A549 (cell line): ENCODE data around the gene CNKSR1.

Source experiments
- CEBPB ChIP-seq, 2 experiments: fragments of >200 bp in 1 of 2; sonication (Bioruptor Twin) in 1 of 2; formaldehyde crosslinking in 1 of 2; IDR thresholded peaks; 2 replicates each; pipeline ENCODE4 v1.6.1; 2012 to 2016
- JUN ChIP-seq, 2 experiments: fragments of >200 bp; sonication (Bioruptor Twin); formaldehyde crosslinking; IDR thresholded peaks; 2 replicates in 1 of 2; 3 replicates in 1 of 2; pipeline ENCODE4 v1.6.1; 2016 to 2017
- KDM5A ChIP-seq: fragments of 200-600 bp; sonication (generic); IDR thresholded peaks from 2 replicates; pipeline ENCODE4 v1.6.1; 2016; ENCODE audit warnings: antibody characterized with exemption, mild to moderate bottlenecking
- MAFK ChIP-seq: fragments of 450-650 bp; IDR thresholded peaks from 2 replicates; pipeline ENCODE4 v1.6.1; 2014; ENCODE audit not compliant: partially characterized antibody
- MYC ChIP-seq: IDR thresholded peaks from 2 replicates; pipeline ENCODE4 v1.6.1; 2012; ENCODE audit warnings: mild to moderate bottlenecking, inconsistent platforms, low read length, improper control_type of control experiment, borderline replicate concordance
- NFE2L2 ChIP-seq: fragments of 150-350 bp; conservative IDR thresholded peaks from 2 replicates; pipeline ENCODE4 v1.6.1; 2014; ENCODE audit warnings: low read length
- POLR2A ChIP-seq: IDR thresholded peaks from 2 replicates; pipeline ENCODE4 v1.6.1; 2012; ENCODE audit warnings: mild to moderate bottlenecking, low read length
- RAD21 ChIP-seq, 2 experiments: fragments of >200 bp in 1 of 2; sonication (Bioruptor Twin) in 1 of 2; formaldehyde crosslinking in 1 of 2; IDR thresholded peaks in 1 of 2; conservative IDR thresholded peaks in 1 of 2; 2 replicates in 1 of 2; 3 replicates in 1 of 2; pipeline ENCODE4 v1.6.1; 2012 to 2018; ENCODE audit warnings: inconsistent platforms in 1 of 2
- RFX5 ChIP-seq: fragments of 450-650 bp; IDR thresholded peaks from 2 replicates; pipeline ENCODE4 v1.7.1; 2014; ENCODE audit warnings: antibody characterized with exemption, mild to moderate bottlenecking, moderate library complexity
- SMC3 ChIP-seq: fragments of >200 bp; sonication (Bioruptor Twin); formaldehyde crosslinking; IDR thresholded peaks from 3 replicates; pipeline ENCODE4 v1.6.1; 2018; ENCODE audit warnings: inconsistent platforms
- TF ChIP-seq, protein P1 (sequence below): fragments of >200 bp; sonication (Bioruptor Twin); formaldehyde crosslinking; IDR thresholded peaks from 3 replicates; pipeline ENCODE4 v1.5.1; 2016

DNA sequence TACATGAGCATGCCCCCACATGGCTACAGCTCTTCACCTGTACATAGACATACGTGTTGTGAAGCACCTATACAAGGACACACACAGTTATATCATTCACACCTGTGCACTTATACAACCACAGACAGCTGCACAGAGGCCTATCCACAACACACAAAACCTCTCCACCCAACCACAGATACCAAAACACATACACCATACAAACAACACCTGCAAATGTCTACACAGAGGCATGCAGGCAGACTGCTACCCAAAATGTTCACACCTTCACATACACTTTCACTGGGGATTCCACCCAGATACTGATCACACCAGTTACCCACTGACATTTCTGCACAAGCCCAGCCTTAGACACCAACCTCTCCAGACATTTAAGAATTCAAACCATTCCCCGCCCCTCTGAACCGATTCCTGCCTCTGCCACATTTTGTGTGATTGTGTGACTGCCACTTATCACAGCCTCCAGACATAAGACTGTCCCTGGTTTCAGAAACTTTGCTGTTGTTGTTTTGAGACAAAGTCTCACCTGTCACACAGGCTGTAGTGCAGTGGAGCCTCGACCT lies 10.5 kb upstream of the CNKSR1 start:
- TF ChIP-seq, protein P1, sequence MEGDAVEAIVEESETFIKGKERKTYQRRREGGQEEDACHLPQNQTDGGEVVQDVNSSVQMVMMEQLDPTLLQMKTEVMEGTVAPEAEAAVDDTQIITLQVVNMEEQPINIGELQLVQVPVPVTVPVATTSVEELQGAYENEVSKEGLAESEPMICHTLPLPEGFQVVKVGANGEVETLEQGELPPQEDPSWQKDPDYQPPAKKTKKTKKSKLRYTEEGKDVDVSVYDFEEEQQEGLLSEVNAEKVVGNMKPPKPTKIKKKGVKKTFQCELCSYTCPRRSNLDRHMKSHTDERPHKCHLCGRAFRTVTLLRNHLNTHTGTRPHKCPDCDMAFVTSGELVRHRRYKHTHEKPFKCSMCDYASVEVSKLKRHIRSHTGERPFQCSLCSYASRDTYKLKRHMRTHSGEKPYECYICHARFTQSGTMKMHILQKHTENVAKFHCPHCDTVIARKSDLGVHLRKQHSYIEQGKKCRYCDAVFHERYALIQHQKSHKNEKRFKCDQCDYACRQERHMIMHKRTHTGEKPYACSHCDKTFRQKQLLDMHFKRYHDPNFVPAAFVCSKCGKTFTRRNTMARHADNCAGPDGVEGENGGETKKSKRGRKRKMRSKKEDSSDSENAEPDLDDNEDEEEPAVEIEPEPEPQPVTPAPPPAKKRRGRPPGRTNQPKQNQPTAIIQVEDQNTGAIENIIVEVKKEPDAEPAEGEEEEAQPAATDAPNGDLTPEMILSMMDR: no peak
- no peak for TF ChIP-seq POLR2A
- no peak for TF ChIP-seq MYC
- no peak for TF ChIP-seq RAD21 (conservative IDR thresholded peaks at IDR 0.05 in 1 of 2, IDR thresholded peaks at IDR 0.05 in 1 of 2)
- TF ChIP-seq MAFK: no peak
- TF ChIP-seq NFE2L2: no peak
- no peak for TF ChIP-seq KDM5A
- no peak for TF ChIP-seq SMC3
- TF ChIP-seq CEBPB (IDR thresholded peaks at IDR 0.05): no peak
- no peak for TF ChIP-seq JUN (IDR thresholded peaks at IDR 0.05)
- no peak for TF ChIP-seq RFX5
